Measurements from ENCODE around the gene VPS41.

VPS41 gene

GRCh38 chr7:38817526-38817925 lies 91.5 kb downstream of the VPS41 start:
- no peak for DNase-seq (ENCODE audit: low read depth in 1 of 2, low spot score in 1 of 2)

- DNase-seq (ENCODE audit: low read depth in 1 of 2, low spot score in 1 of 2): no peak
Measured at GRCh38 chr7:38813768-38814167, 95.2 kb downstream of the VPS41 start.

- DNase-seq (ENCODE audit: low read depth in 1 of 2, low spot score in 1 of 2): no peak
Measured at GRCh38 chr7:38806912-38807311, 102.1 kb downstream of the VPS41 start.

- no peak for DNase-seq (ENCODE audit: low read depth in 1 of 2, low spot score in 1 of 2)
Measured at GRCh38 chr7:38801786-38802185, 107.2 kb downstream of the VPS41 start.

GRCh38 chr7:38798552-38799267 lies 110.3 kb downstream of the VPS41 start:
- DNase-seq (ENCODE audit: low read depth in 1 of 2, low spot score in 1 of 2): no peak

GRCh38 chr7:38796626-38797501 lies 112.1 kb downstream of the VPS41 start:
- peak in 1 of 2 donors; percentile 6 for DNase-seq (ENCODE audit: low read depth in 1 of 2, low spot score in 1 of 2)

GRCh38 chr7:38795593-38795992 lies 113.4 kb downstream of the VPS41 start:
- no peak for DNase-seq (ENCODE audit: low read depth in 1 of 2, low spot score in 1 of 2)

- no peak for DNase-seq (ENCODE audit: low read depth in 1 of 2, low spot score in 1 of 2)
Measured at GRCh38 chr7:38781991-38782390, 127.0 kb downstream of the VPS41 start.

- no peak for DNase-seq (ENCODE audit: low read depth in 1 of 2, low spot score in 1 of 2)
Measured at GRCh38 chr7:38777609-38778008, 131.4 kb downstream of the VPS41 start.

GRCh38 chr7:38775506-38776175 lies 133.3 kb downstream of the VPS41 start:
- no peak for DNase-seq (ENCODE audit: low read depth in 1 of 2, low spot score in 1 of 2)

- no peak for DNase-seq (ENCODE audit: low read depth in 1 of 2, low spot score in 1 of 2)
Measured at GRCh38 chr7:38773430-38773829, 135.6 kb downstream of the VPS41 start.

- no peak for DNase-seq (ENCODE audit: low read depth in 1 of 2, low spot score in 1 of 2)
Measured at GRCh38 chr7:38760226-38760625, 148.8 kb downstream of the VPS41 start.

- no peak for DNase-seq (ENCODE audit: low read depth in 1 of 2, low spot score in 1 of 2)
Measured at GRCh38 chr7:38759028-38759427, 150.0 kb downstream of the VPS41 start.

- no peak for DNase-seq (ENCODE audit: low read depth in 1 of 2, low spot score in 1 of 2)
Measured at GRCh38 chr7:38757931-38758330, 151.1 kb downstream of the VPS41 start.

- DNase-seq (ENCODE audit: low read depth in 1 of 2, low spot score in 1 of 2): no peak
Measured at GRCh38 chr7:38756521-38756920, 152.5 kb downstream of the VPS41 start.

- DNase-seq (ENCODE audit: low read depth in 1 of 2, low spot score in 1 of 2): no peak
Measured at GRCh38 chr7:38753347-38753746, 155.6 kb downstream of the VPS41 start.

- no peak for DNase-seq (ENCODE audit: low read depth in 1 of 2, low spot score in 1 of 2)
Measured at GRCh38 chr7:38751416-38751815, 157.6 kb downstream of the VPS41 start.

GRCh38 chr7:38748056-38748610 lies 160.9 kb downstream of the VPS41 start:
- no peak for DNase-seq (ENCODE audit: low read depth in 1 of 2, low spot score in 1 of 2)

- DNase-seq (ENCODE audit: low read depth in 1 of 2, low spot score in 1 of 2): no peak
Measured at GRCh38 chr7:38746438-38746837, 162.6 kb downstream of the VPS41 start.

- DNase-seq (ENCODE audit: low read depth in 1 of 2, low spot score in 1 of 2): no peak
Measured at GRCh38 chr7:38744746-38745145, 164.2 kb downstream of the VPS41 start.

GRCh38 chr7:38743899-38744298 lies 165.1 kb downstream of the VPS41 start:
- DNase-seq (ENCODE audit: low read depth in 1 of 2, low spot score in 1 of 2): no peak

- no peak for DNase-seq (ENCODE audit: low read depth in 1 of 2, low spot score in 1 of 2)
Measured at GRCh38 chr7:38740041-38740440, 168.9 kb downstream of the VPS41 start.
